NCI-H1694 (cell line): Measurements from ENCODE around the gene LTBP4.
"Not testable (repeated sequence)": the region's sequence is repeated elsewhere in the genome, so short reads cannot be mapped to it uniquely, and the experiment has no call there.

ENCODE experiments used
- DNase-seq: peaks from one replicate; lab custom pipeline; 2025; lab: John Stamatoyannopoulos, UW

The LTBP4 gene

GRCh38 chr19:40575326-40575725, 25.8 kb upstream of the LTBP4 start:
- DNase-seq: no peak

GRCh38 chr19:40576151-40576584, 25.0 kb upstream of the LTBP4 start:
- DNase-seq: no peak

DNA sequence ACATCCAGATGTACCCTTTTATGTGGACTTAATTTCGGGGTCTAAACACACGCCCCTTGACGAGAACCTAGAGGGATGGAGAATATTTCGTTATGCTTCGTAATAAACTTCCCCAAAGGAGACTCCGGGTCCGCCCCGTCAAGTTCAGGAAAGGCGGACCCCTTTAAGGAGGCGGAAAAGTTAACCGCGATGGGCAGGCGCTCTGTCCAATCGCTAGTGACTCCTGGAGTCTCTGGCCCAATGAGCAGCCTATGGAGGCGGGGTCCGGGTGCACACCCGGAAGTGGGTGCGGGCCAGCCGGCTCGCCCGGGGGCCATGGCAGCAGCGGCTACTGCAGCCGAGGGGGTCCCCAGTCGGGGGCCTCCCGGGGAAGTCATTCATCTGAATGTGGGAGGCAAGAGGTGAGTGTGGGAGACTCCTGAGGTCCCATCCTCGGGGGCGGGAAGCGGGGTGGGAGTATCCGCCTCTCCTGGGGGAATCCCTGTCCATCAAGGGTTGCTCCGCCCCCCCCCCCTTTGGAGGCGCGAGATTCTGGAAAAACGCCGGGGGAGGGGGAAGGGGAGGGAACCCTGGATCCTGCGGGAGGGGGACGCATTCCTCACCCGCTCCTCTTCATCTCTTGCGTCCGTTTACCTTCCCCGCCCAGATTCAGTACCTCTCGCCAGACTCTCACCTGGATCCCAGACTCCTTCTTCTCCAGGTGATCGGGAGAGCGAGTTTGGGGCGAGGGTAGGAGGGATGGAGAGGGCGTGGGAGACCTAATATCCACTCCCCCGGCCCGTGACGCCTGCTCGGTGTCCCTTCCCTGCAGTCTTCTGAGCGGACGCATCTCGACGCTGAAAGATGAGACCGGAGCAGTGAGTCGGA, 24.4 kb upstream of the LTBP4 start, which contains the start of gene SHKBP1:
Gene SHKBP1 (plus strand): TSS at position 289 of the 867 bp plus-strand sequence. CDS start 27 bp downstream, at position 316.
- peak; percentile 96 for DNase-seq

GRCh38 chr19:40578442-40578908, 22.7 kb upstream of the LTBP4 start:
- no peak for DNase-seq

GRCh38 chr19:40580619-40581018, 20.6 kb upstream of the LTBP4 start:
- DNase-seq: no peak

- no peak for DNase-seq
Measured at GRCh38 chr19:40581531-40581930, 19.6 kb upstream of the LTBP4 start.

DNA sequence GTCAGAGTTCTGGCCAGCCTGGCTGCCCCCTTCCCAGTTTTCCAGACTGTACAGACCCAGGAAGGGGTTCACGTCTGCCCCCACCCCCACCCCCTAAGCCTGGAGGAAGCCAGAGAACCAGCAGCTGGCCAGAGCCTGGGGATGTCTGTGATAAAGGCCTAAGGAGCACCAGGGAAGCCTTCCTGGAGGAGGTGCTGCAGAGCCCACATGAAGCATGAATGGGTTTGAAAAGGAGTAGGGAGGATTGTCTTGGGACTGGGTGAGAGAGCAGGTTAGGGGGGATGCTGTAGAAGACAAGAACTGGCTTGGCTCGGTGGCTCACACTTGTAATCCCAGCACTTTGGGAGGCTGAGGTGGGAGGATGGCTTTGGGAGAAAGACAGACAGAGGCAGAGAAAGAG, 18.7 kb upstream of the LTBP4 start:
- no peak for DNase-seq

DNA sequence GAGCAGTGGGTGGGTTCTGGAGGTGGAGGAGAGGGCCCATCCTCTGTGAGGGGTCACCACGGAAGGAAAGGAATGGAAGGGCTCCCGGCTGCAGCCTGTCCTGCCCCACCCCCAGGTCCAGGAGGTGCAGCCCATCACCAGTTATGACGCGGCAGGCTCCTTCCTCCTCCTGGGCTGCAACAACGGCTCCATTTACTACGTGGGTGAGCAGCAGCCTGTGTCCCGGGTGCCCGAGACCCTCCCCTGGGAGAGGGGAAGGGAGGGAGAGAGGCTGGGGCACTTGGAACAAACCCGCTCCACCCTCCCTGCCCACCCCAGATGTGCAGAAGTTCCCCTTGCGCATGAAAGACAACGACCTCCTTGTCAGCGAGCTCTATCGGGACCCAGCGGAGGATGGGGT, 17.9 kb upstream of the LTBP4 start:
- no peak for DNase-seq

- no peak for DNase-seq
Measured at GRCh38 chr19:40584007-40584406, 17.2 kb upstream of the LTBP4 start.

GRCh38 chr19:40585241-40585981, 15.8 kb upstream of the LTBP4 start:
- no peak for DNase-seq

- no peak for DNase-seq
Measured at GRCh38 chr19:40585982-40586422, 15.2 kb upstream of the LTBP4 start.

- no peak for DNase-seq
Measured at GRCh38 chr19:40586611-40587010, 14.6 kb upstream of the LTBP4 start.

- no peak for DNase-seq
Measured at GRCh38 chr19:40588110-40588854, 12.9 kb upstream of the LTBP4 start.

DNA sequence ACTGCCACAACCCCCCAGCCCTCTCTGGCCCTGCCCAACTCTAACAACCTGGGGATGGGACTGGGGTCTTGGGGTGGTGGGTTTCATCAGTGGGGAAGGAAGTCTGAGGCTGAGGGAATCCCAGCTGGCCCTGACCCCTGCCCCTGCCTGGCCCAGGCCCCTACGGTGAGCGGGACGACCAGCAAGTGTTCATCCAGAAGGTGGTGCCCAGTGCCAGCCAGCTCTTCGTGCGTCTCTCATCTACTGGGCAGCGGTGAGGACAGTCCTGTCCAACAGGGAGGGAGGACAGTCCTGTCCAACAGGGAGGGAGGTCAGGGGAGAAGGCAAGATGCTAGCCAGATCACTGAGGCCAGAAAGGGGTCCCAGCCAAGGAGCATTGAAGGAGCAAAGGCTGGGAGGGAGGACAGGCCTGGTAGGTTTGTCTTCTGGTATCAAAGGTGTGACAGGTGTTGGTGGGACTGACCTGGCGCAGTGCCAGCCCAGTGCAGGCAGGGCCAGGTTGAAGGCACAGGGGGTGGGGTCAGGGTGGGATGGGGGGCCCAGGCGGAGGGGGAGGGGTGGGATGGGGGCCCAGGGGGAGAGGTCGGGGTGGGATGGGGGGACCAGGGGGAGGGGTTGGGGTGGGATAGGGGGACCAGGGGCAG, 12.1 kb upstream of the LTBP4 start:
- DNase-seq: no peak

GRCh38 chr19:40589591-40590429, 11.4 kb upstream of the LTBP4 start:
- no peak for DNase-seq

DNA sequence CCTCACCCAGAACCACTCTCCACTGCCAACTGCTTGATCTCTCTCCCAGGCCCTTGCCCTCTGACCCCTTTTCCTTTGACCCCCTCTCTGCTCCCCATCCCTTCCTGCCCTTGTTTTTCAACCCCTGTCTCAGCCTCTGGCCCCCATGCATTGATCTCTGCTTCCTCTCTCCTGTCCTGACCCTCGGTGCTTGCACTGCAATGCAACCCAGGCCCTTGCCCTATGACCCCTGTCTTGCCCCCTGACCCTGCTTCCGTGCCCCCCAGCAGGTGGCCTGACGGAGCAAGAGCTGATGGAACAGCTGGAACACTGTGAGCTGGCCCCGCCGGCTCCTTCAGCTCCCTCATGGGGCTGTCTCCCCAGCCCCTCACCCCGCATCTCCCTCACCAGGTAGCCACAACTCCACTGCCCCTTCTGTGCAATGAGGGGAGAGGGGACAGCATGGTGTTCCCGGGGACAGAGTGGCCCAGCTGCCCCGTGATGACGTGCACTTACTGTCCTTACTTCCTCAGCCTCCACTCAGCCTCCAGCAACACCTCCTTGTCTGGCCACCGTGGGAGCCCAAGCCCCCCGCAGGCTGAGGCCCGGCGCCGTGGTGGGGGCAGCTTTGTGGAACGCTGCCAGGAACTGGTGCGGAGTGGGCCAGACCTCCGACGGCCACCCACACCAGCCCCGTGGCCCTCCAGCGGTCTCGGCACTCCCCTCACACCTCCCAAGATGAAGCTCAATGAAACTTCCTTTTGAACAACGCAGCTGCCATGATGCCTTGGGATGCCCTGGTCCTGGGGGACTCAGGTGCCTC, 10.5 kb upstream of the LTBP4 start:
- no peak for DNase-seq

- DNase-seq: not testable (repeated sequence)
Measured at GRCh38 chr19:40591724-40592123, 9.4 kb upstream of the LTBP4 start.

GRCh38 chr19:40592170-40592569, 9.0 kb upstream of the LTBP4 start:
- peak; percentile 41 for DNase-seq

- no peak for DNase-seq
Measured at GRCh38 chr19:40594255-40594654, 6.9 kb upstream of the LTBP4 start.

- DNase-seq: no peak
Measured at GRCh38 chr19:40594657-40595091, 6.5 kb upstream of the LTBP4 start.
